SKM-1 treated with dmso at 0.1 percent for 144 hours (cell line): ENCODE measurements around the gene RASGRP1.

Source experiments
- DNase-seq: peaks from one replicate; lab custom pipeline; 2025; ENCODE audit not compliant: unreplicated experiment; lab: John Stamatoyannopoulos, UW

RASGRP1 gene

GRCh38 chr15:38576261-38576660, 11.6 kb upstream of the RASGRP1 start:
- DNase-seq: no peak

DNA sequence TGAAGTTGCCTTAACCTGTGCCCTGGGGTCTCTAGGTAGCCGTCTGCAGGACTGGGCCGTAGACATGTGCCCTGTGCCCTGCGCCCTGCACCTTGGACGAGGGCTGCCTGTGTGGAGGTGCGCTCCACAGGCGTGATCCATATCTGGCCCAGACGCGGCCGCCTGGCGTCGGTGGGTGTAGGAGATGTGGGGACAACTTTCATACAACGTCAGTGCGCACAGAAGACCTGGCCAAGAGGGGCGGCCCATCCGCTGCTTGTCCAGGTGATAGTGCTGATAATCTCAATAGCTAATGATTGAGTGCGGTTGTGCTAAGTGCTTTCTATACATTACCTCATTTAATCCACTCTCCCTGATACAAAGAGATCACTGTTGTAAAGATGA, 665 bp upstream of the RASGRP1 start:
- DNase-seq: no peak

DNA sequence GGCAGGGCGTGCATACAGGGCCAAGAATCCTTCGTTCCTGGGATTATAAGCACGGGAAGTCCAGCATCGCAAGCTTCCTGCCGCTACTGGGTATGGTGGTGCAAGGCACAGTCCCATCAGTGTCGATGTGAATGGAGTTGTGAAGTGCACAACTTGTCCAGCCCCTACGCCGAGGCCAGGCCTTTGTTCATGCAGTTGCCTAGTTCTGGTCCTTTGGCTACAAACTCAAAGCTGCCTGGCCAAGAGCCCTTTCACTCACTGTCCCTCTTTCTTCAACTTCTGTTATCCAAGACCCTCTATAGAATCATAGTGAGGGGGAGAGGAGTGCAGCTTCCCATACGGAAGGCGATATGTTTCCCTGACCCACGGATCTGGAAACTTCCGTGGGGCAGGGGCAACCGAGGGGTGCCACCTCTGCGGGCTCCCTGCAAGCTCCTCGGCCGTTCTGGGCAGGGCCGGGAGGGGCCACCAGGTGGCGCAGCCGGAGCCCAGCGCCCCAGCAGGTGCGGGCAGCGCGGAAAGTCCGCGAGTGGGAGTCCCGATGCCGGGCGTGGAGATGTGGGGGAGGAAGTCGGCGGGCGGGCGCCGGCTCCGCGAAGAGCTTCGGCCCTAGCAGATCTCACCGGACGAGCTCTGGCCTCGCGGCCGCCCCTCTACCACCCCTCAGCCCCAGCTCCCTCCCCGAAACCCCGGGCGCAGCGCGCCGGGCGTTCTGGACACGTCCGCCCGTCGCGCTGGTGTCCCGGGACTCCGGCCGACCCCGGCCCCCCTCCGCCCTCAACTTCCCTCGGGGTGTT, 693 bp downstream of the RASGRP1 start:
- DNase-seq: peak; percentile 20

DNA sequence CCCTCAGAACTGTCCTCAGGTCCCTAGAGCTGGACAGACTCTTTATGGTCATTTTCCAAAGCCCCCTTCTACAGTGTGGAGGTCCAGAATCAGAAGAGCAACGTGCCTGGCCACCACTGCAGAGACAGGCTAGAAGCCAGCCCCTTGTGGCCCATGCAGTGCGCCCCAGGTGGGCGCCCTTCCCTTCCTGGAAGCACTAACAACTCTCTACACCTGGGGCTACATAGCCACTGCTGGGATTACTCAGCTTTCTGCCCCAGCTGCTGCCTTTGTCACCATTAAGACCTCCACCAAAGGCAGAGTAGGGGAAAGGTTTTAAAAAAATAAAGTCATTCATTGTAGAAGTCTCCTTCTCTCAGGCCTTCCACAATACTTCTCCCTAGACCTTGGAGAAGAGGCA, 2.3 kb downstream of the RASGRP1 start:
- no peak for DNase-seq

DNA sequence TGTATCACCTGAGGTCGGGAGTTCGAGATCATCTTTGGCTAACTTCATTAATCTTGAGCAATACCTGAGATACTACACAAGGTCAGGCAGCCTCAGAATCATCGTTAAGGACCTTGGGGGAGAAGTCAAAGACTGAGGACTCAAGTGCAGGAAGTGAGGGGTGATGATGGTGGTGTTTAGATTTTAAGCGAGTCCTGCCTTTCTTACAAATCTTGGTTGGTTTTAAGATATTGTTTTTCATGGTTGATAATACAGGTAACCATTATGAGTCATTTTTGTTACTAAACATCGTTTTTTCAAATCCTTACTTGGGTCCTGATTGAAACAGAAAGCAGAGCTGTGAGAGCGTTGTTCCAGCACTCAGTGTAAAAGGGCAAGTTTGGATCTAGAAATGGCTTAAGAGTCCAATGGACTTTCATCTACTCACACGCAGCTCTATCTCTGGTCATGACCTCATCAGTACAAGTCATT, 4.1 kb downstream of the RASGRP1 start:
- no peak for DNase-seq

- no peak for DNase-seq
Measured at GRCh38 chr15:38559636-38560307, 4.8 kb downstream of the RASGRP1 start.

- DNase-seq: no peak
Measured at GRCh38 chr15:38559131-38559530, 5.5 kb downstream of the RASGRP1 start.

GRCh38 chr15:38558372-38559059, 6.1 kb downstream of the RASGRP1 start:
- DNase-seq: no peak

GRCh38 chr15:38557921-38558320, 6.7 kb downstream of the RASGRP1 start:
- no peak for DNase-seq

GRCh38 chr15:38555686-38556334, 8.8 kb downstream of the RASGRP1 start:
- no peak for DNase-seq

GRCh38 chr15:38554354-38554753, 10.3 kb downstream of the RASGRP1 start:
- DNase-seq: no peak

DNA sequence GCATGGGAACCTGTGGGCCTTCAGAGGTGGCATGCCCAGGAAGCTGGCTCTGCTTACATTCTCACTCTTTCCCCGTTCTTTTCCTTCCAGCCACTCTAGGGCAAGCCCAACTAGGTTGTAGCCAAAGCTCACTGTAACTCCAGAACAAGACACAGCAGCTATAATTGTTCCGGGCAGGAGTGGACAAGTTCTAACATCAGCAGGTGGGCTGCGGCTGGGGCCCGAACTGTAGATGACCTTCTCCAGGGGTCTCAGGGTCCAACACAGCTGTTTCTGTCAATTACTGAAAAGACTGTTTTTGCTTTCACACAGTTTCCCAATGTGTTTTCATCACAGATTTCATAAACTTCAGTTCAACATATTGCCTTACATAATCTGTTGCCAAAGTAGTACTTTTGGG, 11.5 kb downstream of the RASGRP1 start:
- no peak for DNase-seq

DNA sequence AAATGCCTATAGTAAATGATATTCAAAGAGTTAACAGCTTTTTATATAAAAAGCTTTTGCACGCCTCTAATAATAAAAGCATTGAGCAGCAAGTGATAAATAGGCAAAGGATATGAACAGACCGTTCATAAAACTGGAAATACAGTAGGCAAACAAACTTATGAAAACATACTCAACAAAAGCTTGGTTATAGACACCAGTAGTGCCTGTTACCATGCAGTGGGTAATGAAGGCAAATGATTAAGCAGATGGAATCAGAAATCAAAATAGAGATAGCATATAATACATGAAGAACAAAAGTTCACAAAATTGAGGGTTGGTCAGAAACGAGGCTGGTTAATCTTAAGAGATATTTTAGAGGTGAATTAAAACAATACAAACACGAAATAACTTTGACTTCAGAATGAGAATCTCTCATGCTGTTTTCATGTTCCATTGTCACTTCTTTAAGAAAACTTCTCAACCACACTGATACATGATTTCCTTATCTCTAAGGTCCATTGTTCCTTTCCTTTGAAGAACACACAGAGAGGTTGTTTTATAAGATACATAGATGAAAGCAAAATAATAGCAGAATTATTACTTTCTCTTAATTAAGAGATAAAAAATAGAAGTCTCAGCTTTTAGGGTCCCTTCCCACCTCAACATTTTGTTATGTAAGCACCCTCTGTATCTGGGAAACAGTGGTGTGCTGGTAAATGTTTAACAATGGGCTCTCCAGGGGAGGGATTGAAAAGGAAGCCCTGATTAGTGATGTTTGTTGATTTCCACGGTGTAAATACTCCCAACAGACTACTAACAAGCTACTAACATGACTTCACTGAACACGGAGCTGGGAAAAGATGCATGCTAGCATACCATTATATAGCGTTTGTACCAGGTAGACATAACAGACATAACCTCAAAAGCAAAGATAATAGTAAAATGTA, 12.6 kb downstream of the RASGRP1 start:
- no peak for DNase-seq

- no peak for DNase-seq
Measured at GRCh38 chr15:38549222-38549621, 15.4 kb downstream of the RASGRP1 start.

DNA sequence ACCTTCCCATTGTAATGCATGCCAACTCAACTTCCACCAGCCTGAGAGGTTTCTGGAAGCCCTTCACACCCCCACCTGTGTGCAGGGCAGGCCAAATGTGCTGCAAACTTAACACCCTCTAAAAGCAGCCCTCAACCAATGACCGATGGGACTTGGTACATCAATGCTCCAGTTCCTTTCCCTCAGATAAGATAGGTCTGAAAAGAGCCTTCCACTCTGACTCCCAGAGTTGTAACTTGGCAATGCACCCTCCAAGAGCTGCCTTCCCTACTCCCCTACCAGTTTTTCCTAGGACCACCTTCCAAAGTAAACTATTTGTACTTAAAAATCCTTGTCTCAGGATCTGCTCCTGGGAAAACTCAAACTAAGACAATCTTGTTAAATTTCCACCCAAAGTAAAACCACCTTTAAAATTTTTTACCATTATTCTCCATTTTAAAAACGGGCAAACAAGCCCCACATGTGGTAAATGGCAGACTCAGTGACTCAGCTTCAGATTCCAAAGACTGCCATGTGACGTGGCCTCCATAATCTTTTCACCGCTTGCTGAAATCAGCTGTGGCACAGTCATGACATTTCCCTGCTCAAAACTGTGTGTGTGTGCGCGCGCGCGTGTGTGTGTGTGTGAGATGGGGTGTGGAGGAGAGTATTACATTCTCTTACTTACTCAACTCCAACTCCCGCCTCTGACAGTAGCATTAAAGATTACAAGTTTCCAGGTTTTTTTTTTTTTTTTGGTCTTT, 17.2 kb downstream of the RASGRP1 start:
- DNase-seq: no peak

GRCh38 chr15:38545179-38545578, 19.4 kb downstream of the RASGRP1 start:
- no peak for DNase-seq

GRCh38 chr15:38541026-38541425, 23.6 kb downstream of the RASGRP1 start:
- DNase-seq: no peak

- no peak for DNase-seq
Measured at GRCh38 chr15:38540510-38540909, 24.1 kb downstream of the RASGRP1 start.

DNA sequence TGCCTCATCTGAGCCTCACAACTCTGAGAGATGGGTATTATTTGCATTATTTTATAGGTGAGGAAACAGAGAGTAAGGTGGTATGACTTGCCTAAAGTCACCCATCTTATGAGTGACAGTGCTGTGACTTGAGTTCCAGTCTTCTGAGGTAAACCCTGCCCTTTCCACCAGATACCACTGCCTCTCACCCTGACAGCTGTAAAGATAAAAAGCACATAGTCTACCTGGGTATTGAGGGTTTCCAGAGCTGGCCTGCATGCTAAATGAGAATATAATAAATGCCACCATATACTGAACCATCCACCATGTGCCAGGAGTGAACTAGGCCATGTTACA, 25.6 kb downstream of the RASGRP1 start:
- DNase-seq: no peak
